Measurements from ENCODE around the gene OSBPL9. TPM values are rescaled to one million over a fixed set of nuclear protein-coding genes. Genes with fewer than 3 reads are reported as not detected.

The OSBPL9 gene
- total RNA-seq, 8 experiments from 2014 or later = 76.6 to 116 (median 106) TPM

DNA sequence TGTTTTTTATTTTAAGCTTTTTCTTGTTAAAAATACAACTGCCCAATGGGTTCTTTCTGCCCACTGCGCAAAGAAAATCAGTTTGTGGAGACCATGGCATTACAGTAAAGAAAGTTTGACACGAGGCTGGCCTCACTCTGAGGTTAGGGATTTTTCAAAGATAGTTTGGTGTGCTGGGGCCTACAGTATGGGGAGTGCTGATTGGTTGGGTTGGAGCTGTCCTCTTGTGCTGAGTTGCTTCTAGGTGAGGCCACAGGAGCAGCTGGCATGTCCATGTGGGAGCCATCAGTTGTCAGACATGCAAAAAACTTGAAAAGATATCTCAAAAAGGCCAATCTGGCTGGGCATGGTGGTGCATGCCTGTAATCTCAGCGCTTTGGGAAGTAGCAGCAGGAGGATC is 14.0 kb downstream of the OSBPL9 start:
- H3K4me1 ChIP-seq (replicated peaks in 1 of 2) = no peaks in the 10 kb centered on the region
- in situ Hi-C loops (cut with MboI; ENCODE audit: low pct_unique_long_range_greater_than_20kb in 2 of 9, low sequenced_read_pairs in 9 of 9, unreplicated experiment in 9 of 9) = no loop called here
- H3K4me3 ChIP-seq = no peak overlapping the region
- whole genome bisulfite sequencing, 10 experiments = 85 to 100% (median 97%) methylated on average over 1 to 3 of the region's 3 CpGs
- no peak overlapping the region for H3K27ac ChIP-seq
- ATAC-seq (replicated peaks in 6 of 8) = no peak

DNA sequence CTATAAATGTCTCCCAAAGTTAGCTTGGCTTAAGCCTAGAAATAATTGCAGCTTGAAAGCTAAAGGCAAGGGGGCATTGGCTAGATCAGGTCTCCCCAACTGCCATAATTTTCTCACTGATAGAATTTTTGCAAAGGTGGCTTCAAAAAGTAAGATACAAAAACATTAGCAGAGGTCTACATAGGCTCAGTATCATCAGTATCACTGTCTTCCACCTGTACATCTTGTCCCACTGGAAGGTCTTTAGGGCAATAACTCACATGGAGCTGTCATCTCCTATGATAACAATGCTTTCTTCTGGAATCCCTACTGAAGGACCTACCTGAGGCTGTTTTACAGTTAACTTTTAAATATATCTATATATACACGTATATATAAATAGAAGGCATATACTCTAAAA is 14.9 kb downstream of the OSBPL9 start:
- no peaks in the 10 kb centered on the region for H3K4me1 ChIP-seq (replicated peaks in 1 of 2)
- WGBS, 10 experiments = 83 to 100% (median 100%) methylated on average over 1 of the region's 1 CpG; no CpG with 5 or more reads in 1 of the 10 experiments
- no peak overlapping the region for H3K27ac ChIP-seq
- ATAC-seq (replicated peaks in 6 of 8) = no peak
- H3K4me3 ChIP-seq = no peak overlapping the region
- in situ Hi-C loops (cut with MboI; ENCODE audit: low pct_unique_long_range_greater_than_20kb in 2 of 9, low sequenced_read_pairs in 9 of 9, unreplicated experiment in 9 of 9) = no loop called here

GRCh38 chr1:51634618-51635017 is 17.7 kb downstream of the OSBPL9 start:
- H3K27ac ChIP-seq = no peak overlapping the region

DNA sequence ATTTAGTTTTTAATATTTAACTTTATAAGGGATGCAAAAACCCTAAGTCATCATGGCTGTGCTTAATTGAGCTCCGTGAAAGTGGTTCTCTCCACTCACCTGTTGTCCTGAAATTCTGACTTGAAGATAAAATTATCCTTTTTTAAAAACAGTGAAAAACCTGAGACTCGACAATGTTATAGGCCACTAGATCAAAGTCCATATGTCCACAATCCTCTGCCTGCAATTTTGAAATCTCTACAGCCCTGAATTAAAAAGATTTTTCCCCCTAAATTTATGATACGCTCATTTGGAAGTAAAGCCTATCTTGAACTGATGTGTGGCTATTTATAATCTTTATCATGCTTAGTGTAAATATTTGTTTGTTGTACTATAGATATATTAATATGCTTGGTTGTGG is 18.7 kb downstream of the OSBPL9 start:
- 80 to 100% (median 94%) methylated on average over 1 to 3 of the region's 3 CpGs; no CpG with 5 or more reads in 2 of the 10 experiments for WGBS, 10 experiments
- H3K4me1 ChIP-seq (replicated peaks in 1 of 2) = no peaks in the 10 kb centered on the region
- in situ Hi-C loops (cut with MboI; ENCODE audit: low pct_unique_long_range_greater_than_20kb in 2 of 9, low sequenced_read_pairs in 9 of 9, unreplicated experiment in 9 of 9) = no loop called here
- ATAC-seq (replicated peaks in 6 of 8) = no peak
- H3K4me3 ChIP-seq = no peak overlapping the region
- no peak overlapping the region for H3K27ac ChIP-seq

More at GRCh38 chr1:51634618-51635017, 17.7 kb downstream of the OSBPL9 start:
- in situ Hi-C loops (cut with MboI; ENCODE audit: low pct_unique_long_range_greater_than_20kb in 2 of 9, low sequenced_read_pairs in 9 of 9, unreplicated experiment in 9 of 9) = no loop called here
- ATAC-seq (replicated peaks in 6 of 8) = no peak
- WGBS, 10 experiments = 82 to 100% (median 92%) methylated on average over 2 to 7 of the region's 7 CpGs; no CpG with 5 or more reads in 2 of the 10 experiments
- H3K4me3 ChIP-seq = no peak overlapping the region
- no peaks in the 10 kb centered on the region for H3K4me1 ChIP-seq (replicated peaks in 1 of 2)

DNA sequence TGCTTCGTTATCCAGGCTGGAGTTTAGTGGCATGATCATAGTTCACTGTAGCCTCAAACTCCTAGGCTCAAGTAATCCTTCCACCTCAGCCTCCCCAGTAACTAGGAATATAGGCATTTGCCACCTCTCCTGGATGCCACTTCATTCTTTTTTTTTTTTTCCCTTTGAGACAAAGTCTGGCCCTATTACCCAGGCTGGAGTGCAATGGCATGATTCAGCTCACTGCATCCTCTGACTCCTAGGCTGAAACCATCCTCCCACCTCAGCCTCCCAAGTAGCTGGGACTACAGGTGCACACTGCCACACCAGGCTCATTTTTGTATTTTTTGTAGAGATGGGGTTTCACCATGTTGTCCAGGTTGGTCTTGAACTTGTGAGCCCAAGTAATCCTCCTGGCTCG is 19.3 kb downstream of the OSBPL9 start:
- ATAC-seq (replicated peaks in 6 of 8) = no peak
- WGBS, 10 experiments = 50 to 100% (median 85%) methylated on average over 1 to 2 of the region's 2 CpGs; no CpG with 5 or more reads in 2 of the 10 experiments
- in situ Hi-C loops (cut with MboI; ENCODE audit: low pct_unique_long_range_greater_than_20kb in 2 of 9, low sequenced_read_pairs in 9 of 9, unreplicated experiment in 9 of 9) = no loop called here
- Histone ChIP-seq H3K4me1 (replicated peaks in 1 of 2) (no peaks in the 10 kb centered on the region), H3K27ac (no peak overlapping the region), H3K4me3 (no peak overlapping the region)

DNA sequence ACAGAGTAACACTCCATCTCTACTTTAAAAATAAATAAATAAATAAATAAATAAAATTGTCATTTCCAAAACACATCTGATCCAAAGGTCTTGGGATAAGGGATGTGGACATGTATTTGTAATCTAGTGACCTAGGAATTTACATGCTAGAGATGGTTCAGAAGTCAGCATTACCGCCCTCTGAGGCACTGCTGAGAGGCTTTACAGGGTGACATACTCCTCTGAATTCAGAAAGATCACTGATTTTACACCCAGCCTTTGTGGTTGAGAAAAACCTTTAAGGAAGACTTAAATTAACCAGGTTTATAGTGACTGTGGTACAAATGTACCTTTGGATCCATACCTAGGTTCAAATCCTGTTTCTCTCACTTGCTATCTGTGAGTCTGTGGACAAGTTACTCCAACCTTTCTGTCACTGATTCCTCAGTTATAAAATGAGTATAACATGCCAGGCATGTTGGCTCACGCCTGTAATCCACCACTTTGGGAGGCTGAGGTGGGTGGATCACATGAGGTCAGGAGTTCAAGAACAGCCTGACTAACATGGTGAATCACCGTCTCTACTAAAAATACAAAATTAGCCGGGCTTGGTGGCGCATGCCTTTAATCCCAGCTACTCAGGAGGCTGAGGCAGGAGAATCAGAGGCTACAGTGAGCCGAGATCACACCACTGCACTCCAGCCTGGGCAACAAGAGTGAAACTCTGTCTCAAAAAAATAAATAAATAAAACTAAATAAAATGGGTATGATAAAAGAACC is 20.1 kb downstream of the OSBPL9 start:
- in situ Hi-C loops (cut with MboI; ENCODE audit: low pct_unique_long_range_greater_than_20kb in 2 of 9, low sequenced_read_pairs in 9 of 9, unreplicated experiment in 9 of 9) = no loop called here
- peak in 4 of 8 experiments; percentile 9 to 93 (median 74) for ATAC-seq (replicated peaks in 6 of 8)
- no peak overlapping the region for H3K27ac ChIP-seq
- H3K4me1 ChIP-seq (replicated peaks in 1 of 2) = no peaks in the 10 kb centered on the region
- WGBS, 10 experiments = 15 to 100% (median 85%) methylated on average over 2 to 6 of the region's 6 CpGs
- H3K4me3 ChIP-seq = no peak overlapping the region

DNA sequence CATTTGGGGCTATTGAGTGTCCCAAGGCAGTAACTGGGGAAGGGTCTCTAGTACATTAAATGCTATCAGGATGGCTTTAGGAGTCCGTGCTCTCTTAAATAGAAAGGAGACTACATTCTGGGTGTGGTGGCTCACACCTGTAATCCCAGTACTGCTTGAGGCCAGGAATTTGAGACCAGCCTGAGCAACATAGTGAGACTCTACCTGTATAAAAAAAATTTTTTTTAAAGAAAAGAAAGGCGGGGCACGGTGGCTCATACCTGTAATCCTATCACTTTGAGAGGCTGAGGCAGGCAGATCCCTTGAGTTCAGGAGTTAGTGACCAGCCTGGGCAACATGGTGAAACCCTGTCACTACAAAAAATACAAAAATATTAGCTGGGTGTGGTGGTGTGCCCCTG is 21.5 kb downstream of the OSBPL9 start:
- ATAC-seq (replicated peaks in 6 of 8) = no peak
- no peak overlapping the region for H3K4me3 ChIP-seq
- 82 to 100% (median 93%) methylated on average over 1 to 3 of the region's 3 CpGs; no CpG with 5 or more reads in 2 of the 10 experiments for WGBS, 10 experiments
- no peak overlapping the region for H3K27ac ChIP-seq
- in situ Hi-C loops (cut with MboI; ENCODE audit: low pct_unique_long_range_greater_than_20kb in 2 of 9, low sequenced_read_pairs in 9 of 9, unreplicated experiment in 9 of 9) = no loop called here
- H3K4me1 ChIP-seq (replicated peaks in 1 of 2) = no peaks in the 10 kb centered on the region

DNA sequence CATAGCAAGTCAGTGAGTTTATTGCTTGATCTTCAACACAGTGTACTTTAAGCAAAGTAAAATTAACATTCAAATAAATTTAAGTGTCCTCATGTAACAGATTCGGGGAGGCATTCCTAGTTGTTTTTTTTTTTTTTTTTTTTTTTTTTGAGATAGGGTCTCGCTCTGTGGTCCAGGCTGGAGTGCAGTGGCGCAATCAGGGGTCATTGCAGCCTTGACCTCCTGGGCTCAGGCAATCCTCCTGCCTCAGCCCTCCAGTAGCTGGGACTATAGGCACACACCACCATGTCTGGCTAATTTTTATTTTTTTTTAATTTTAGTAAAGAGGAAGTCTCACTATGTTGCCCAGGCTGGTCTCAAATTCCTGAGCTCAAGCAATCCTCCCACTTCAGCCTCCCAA is 22.8 kb downstream of the OSBPL9 start:
- 70 to 100% (median 93%) methylated on average over 1 to 3 of the region's 3 CpGs for WGBS, 10 experiments
- Histone ChIP-seq H3K4me3 (no peak overlapping the region), H3K4me1 (replicated peaks in 1 of 2) (no peaks in the 10 kb centered on the region), H3K27ac (no peak overlapping the region)
- no peak for ATAC-seq (replicated peaks in 6 of 8)
- in situ Hi-C loops (cut with MboI; ENCODE audit: low pct_unique_long_range_greater_than_20kb in 2 of 9, low sequenced_read_pairs in 9 of 9, unreplicated experiment in 9 of 9) = no loop called here

DNA sequence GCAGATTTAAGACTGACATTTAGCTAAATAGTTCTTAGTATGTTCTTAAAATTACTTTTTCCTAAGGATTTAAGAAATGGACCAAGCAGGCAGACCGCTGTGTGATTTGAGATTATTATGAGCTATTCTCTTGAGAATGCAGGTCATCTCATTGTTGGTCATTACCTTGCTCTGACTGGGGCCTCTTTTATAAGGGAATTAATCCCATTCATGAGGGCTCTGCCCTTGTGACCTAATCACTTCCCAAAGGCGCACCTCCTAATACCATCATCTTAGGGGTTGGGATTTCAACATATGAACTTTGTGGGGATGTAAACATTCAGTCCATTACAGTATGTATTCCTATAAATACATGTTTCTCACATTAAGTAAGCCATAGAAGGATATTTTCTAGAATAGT is 24.2 kb downstream of the OSBPL9 start:
- 60 to 100% (median 90%) methylated on average over 1 to 2 of the region's 2 CpGs; no CpG with 5 or more reads in 3 of the 10 experiments for WGBS, 10 experiments
- no peak for ATAC-seq (replicated peaks in 6 of 8)
- Histone ChIP-seq H3K4me3 (no peak overlapping the region), H3K4me1 (replicated peaks in 1 of 2) (no peaks in the 10 kb centered on the region), H3K27ac (no peak overlapping the region)
- in situ Hi-C loops (cut with MboI; ENCODE audit: low pct_unique_long_range_greater_than_20kb in 2 of 9, low sequenced_read_pairs in 9 of 9, unreplicated experiment in 9 of 9) = no loop called here

- in situ Hi-C loops (cut with MboI; ENCODE audit: low pct_unique_long_range_greater_than_20kb in 2 of 9, low sequenced_read_pairs in 9 of 9, unreplicated experiment in 9 of 9) = no loop called here
- H3K4me3 ChIP-seq = no peak overlapping the region
- peak in 2 of 8 experiments; percentile 39 to 61 for ATAC-seq (replicated peaks in 6 of 8)
Observed at GRCh38 chr1:51642739-51643142, 25.8 kb downstream of the OSBPL9 start.

GRCh38 chr1:51643362-51643761 is 26.5 kb downstream of the OSBPL9 start:
- 80 to 100% (median 93%) methylated on average over 1 of the region's 1 CpG; no CpG with 5 or more reads in 3 of the 10 experiments for WGBS, 10 experiments
- ATAC-seq (replicated peaks in 6 of 8) = no peak
- in situ Hi-C loops (cut with MboI; ENCODE audit: low pct_unique_long_range_greater_than_20kb in 2 of 9, low sequenced_read_pairs in 9 of 9, unreplicated experiment in 9 of 9) = no loop called here
- peaks cover 4 to 5% of the 10 kb centered on the region in 2 donors for H3K4me1 ChIP-seq (replicated peaks in 1 of 2)
- no peak overlapping the region for H3K4me3 ChIP-seq
- no peak overlapping the region for H3K27ac ChIP-seq

More at GRCh38 chr1:51642739-51643142, 25.8 kb downstream of the OSBPL9 start:
- no peak overlapping the region for H3K27ac ChIP-seq
- 10 to 100% (median 83%) methylated on average over 1 of the region's 1 CpG; no CpG with 5 or more reads in 4 of the 10 experiments for WGBS, 10 experiments
- H3K4me1 ChIP-seq (replicated peaks in 1 of 2) = no peaks in the 10 kb centered on the region

GRCh38 chr1:51644020-51644419 is 27.1 kb downstream of the OSBPL9 start:
- Histone ChIP-seq H3K27ac (no peak overlapping the region), H3K4me3 (no peak overlapping the region), H3K4me1 (replicated peaks in 1 of 2) (peaks cover 5 to 7% of the 10 kb centered on the region in 2 donors)
- 65 to 100% (median 91%) methylated on average over 1 to 5 of the region's 5 CpGs; no CpG with 5 or more reads in 1 of the 10 experiments for whole genome bisulfite sequencing, 10 experiments
- in situ Hi-C loops (cut with MboI; ENCODE audit: low pct_unique_long_range_greater_than_20kb in 2 of 9, low sequenced_read_pairs in 9 of 9, unreplicated experiment in 9 of 9) = no loop called here
- ATAC-seq (replicated peaks in 6 of 8) = no peak

DNA sequence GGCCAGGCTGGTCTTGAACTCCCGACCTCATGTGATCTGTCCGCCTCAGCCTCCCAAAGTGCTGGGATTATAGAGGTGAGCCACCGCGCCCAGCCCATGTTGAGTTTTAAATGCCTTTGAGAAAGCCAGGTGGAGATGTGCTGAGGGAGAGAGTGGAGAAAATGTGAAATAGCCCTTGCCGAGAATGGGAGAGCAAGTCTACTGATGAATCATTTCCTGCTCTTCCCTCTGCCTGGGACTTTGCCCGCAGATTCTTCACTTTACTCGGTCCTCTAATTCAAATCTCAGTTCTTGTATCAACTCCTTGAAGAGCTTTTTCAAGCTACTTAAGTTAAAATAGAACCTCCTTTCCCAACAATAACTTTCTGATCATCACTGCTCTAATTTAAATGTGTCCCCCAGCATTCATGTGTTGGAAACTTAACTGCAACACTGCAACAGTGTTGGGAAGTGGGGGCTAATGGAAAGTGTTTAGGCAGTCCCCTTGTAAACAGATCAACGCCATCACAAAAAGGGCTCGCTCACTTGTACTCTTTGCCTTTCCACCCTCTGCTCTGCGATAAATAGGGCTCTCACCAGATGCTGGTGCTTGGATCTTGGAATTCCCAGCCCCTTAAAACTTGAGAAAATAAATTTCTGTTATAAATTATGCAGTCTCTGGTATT is 27.8 kb downstream of the OSBPL9 start:
- Histone ChIP-seq H3K27ac (no peak overlapping the region), H3K4me3 (no peak overlapping the region), H3K4me1 (replicated peaks in 1 of 2) (peaks cover 5 to 7% of the 10 kb centered on the region in 2 donors)
- ATAC-seq (replicated peaks in 6 of 8) = peak in 2 of 8 experiments; percentile 49 to 55
- in situ Hi-C loops (cut with MboI; ENCODE audit: low pct_unique_long_range_greater_than_20kb in 2 of 9, low sequenced_read_pairs in 9 of 9, unreplicated experiment in 9 of 9) = no loop called here
- 0 to 97% (median 81%) methylated on average over 2 to 9 of the region's 10 CpGs; no CpG with 5 or more reads in 2 of the 10 experiments for WGBS, 10 experiments
